ENCODE data around the gene TMEM52.

Gene TMEM52

GRCh38 chr1:1926346-1926811, 7.3 kb upstream of the TMEM52 start:
- no peak for DNase-seq

- no peak for DNase-seq
Measured at GRCh38 chr1:1925437-1926345, 6.6 kb upstream of the TMEM52 start.

- DNase-seq, result no peak
Measured at GRCh38 chr1:1924849-1925248, 5.8 kb upstream of the TMEM52 start.

GRCh38 chr1:1924386-1924785, 5.3 kb upstream of the TMEM52 start:
- DNase-seq, result no peak

- no peak for DNase-seq
Measured at GRCh38 chr1:1922956-1923833, 4.1 kb upstream of the TMEM52 start.

- DNase-seq, result no peak
Measured at GRCh38 chr1:1922702-1922955, 3.5 kb upstream of the TMEM52 start.

- DNase-seq, result no peak
Measured at GRCh38 chr1:1921901-1922701, 3.0 kb upstream of the TMEM52 start.

GRCh38 chr1:1921459-1921862, 2.4 kb upstream of the TMEM52 start:
- no peak for DNase-seq

GRCh38 chr1:1920608-1921458, 1.8 kb upstream of the TMEM52 start:
- no peak for DNase-seq

- DNase-seq, result no peak
Measured at GRCh38 chr1:1920057-1920607, 1.1 kb upstream of the TMEM52 start.

GRCh38 chr1:1919304-1920056, 401 bp upstream of the TMEM52 start:
- peak; percentile 90 for DNase-seq

GRCh38 chr1:1917995-1918900, 831 bp downstream of the TMEM52 start:
- no peak for DNase-seq

GRCh38 chr1:1917304-1917976, 1.6 kb downstream of the TMEM52 start:
- DNase-seq, result no peak

- no peak for DNase-seq
Measured at GRCh38 chr1:1916851-1917251, 2.2 kb downstream of the TMEM52 start.

GRCh38 chr1:1915911-1916840, 2.9 kb downstream of the TMEM52 start:
- DNase-seq, result no peak

GRCh38 chr1:1914971-1915692, 3.9 kb downstream of the TMEM52 start, which contains the start of gene CALML6:
TSS of gene CALML6 (plus strand) at chr1:1915260. CDS start at chr1:1915281, 21 bp downstream.
- no peak for DNase-seq
